Measurements from ENCODE around the gene PTPRT. TPM values are rescaled to one million over a fixed set of nuclear protein-coding genes. Genes with fewer than 3 reads are reported as not detected.

The PTPRT gene
- total RNA-seq, 1 experiment from 2014 or later = 0.13 TPM

DNA sequence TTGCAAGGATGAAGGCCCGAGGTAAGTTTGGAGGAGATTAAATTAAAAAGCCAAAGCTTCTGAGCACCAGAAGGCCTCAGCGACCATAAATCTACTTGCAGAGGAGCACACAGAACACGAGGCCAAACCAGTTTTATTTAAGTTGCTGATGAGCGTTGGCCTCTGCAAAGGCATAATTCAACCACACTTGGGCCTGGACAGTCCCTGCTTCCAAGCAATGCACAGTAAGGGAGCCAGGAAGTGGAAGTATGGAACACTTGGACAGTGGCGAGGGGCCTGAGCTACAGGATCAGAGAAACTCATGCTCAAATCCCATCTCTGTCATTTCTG lies 92.8 kb downstream of the PTPRT start:
- Histone ChIP-seq H2BK20ac (ENCODE audit: low read depth, low read length, poor library complexity, severe bottlenecking) (no peak overlapping the region), H3K9me3 (ENCODE audit: control insufficient read depth, low read depth, low read length) (no peaks in the 10 kb centered on the region), H3K9ac (ENCODE audit: extremely low read depth, insufficient read length, low read length) (no peak overlapping the region), H3K56ac (ENCODE audit: insufficient read length, low read depth, low read length) (no peak overlapping the region), H3K14ac (ENCODE audit: insufficient read depth, low read length) (no peak overlapping the region), H3K23ac (ENCODE audit: insufficient read length, low read depth, low read length) (no peak overlapping the region), H3T11ph (ENCODE audit: low read length) (no peak overlapping the region), H3K4me1 (ENCODE audit: insufficient read depth, low read length) (no peaks in the 10 kb centered on the region), H2AFZ (ENCODE audit: low read length) (no peak overlapping the region), H3K4me2 (ENCODE audit: insufficient read depth, insufficient read length, low read length) (no peak overlapping the region), H2AK5ac (ENCODE audit: insufficient read length, low read length) (no peak overlapping the region), H3K27me3 (ENCODE audit: insufficient read depth, low read length) (no peaks in the 10 kb centered on the region), H2BK15ac (ENCODE audit: low read depth, low read length) (no peak overlapping the region), H3K18ac (ENCODE audit: insufficient read length, low read depth, low read length) (no peak overlapping the region), H4K91ac (ENCODE audit: insufficient read length, low read depth, low read length) (no peak overlapping the region), H2BK12ac (ENCODE audit: insufficient read length, low read depth, low read length) (no peak overlapping the region), H3K23me2 (ENCODE audit: insufficient read length, low read depth, low read length, poor library complexity, severe bottlenecking) (no peaks in the 10 kb centered on the region), H2BK5ac (ENCODE audit: insufficient read length, low read length) (no peak overlapping the region), H4K5ac (ENCODE audit: insufficient read length, low read depth, low read length) (no peak overlapping the region), H3K79me1 (ENCODE audit: insufficient read depth, low read depth, low read length, poor library complexity, severe bottlenecking) (no peaks in the 10 kb centered on the region), H3K79me2 (ENCODE audit: insufficient read depth, low read length) (no peaks in the 10 kb centered on the region), H3K4ac (ENCODE audit: low read depth, low read length) (no peak overlapping the region), H4K20me1 (ENCODE audit: control insufficient read depth, insufficient read depth, insufficient read length) (no peaks in the 10 kb centered on the region), H3K27ac (ENCODE audit: insufficient read length, low read depth, low read length) (no peak overlapping the region), H4K8ac (replicated peaks; ENCODE audit: insufficient read length, low read depth, low read length) (no peak overlapping the region), H2BK120ac (ENCODE audit: low read depth, low read length, poor library complexity, severe bottlenecking) (no peak overlapping the region)
- Mint-ChIP-seq H3K27ac (no peak overlapping the region), H3K36me3 (ENCODE audit: insufficient read depth in 1 of 3, low read depth in 3 of 3) (peaks cover 0 to 13% (median 2%) of the 10 kb centered on the region in 3 experiments; a peak in 4 of 7 replicates), H3K9me3 (peaks cover 12 to 13% of the 10 kb centered on the region in 2 experiments), H3K4me3 (no peak overlapping the region), H3K4me1 (peaks cover 2 to 13% of the 10 kb centered on the region in 2 experiments; a peak in 3 of 4 replicates), H3K27me3 (ENCODE audit: low read depth) (peaks cover 20% of the 10 kb centered on the region)
- TF ChIP-seq, protein P1, sequence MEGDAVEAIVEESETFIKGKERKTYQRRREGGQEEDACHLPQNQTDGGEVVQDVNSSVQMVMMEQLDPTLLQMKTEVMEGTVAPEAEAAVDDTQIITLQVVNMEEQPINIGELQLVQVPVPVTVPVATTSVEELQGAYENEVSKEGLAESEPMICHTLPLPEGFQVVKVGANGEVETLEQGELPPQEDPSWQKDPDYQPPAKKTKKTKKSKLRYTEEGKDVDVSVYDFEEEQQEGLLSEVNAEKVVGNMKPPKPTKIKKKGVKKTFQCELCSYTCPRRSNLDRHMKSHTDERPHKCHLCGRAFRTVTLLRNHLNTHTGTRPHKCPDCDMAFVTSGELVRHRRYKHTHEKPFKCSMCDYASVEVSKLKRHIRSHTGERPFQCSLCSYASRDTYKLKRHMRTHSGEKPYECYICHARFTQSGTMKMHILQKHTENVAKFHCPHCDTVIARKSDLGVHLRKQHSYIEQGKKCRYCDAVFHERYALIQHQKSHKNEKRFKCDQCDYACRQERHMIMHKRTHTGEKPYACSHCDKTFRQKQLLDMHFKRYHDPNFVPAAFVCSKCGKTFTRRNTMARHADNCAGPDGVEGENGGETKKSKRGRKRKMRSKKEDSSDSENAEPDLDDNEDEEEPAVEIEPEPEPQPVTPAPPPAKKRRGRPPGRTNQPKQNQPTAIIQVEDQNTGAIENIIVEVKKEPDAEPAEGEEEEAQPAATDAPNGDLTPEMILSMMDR (conservative IDR thresholded peaks at IDR 0.05) = no peak
- DNase-seq = no peak
- WGBS (ENCODE audit: extremely low coverage, insufficient read length, low lambda C conversion rate) = no CpG with 5 or more reads among the region's 5 CpGs
